ENCODE data around the gene PTPRG.

Gene PTPRG

DNA sequence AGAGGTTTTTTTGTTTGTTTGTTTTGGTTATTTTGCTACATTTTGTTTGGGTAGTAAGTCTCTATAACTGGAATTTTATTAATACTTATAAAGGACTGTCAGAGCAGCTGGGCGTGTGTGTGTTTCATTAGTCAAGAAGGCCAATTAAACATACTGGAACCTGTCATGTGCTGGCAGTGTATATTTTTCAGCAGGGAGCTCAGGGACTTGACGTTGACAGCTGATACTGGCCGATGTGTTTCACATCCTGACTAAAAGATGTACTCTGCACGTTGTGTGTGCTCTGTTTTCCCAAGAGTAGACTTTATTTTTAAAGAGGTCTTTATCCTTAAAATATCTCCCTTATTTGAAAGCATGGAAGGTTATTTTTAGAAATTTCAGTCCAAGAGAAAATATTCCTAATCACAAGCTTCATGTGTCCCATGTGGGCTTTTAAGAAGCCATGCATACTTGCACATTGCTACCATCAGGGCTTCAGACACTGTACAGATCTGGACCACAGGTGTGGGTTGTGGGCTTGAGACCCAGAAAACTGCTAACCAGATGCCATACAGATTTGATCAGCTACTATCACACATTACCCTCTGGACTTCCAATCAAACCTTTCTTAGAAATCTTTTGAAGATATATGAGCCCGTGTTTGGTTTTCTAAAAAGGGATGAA lies 676.0 kb downstream of the PTPRG start:
- no peak overlapping the region for H3K4me3 Mint-ChIP-seq
- no peaks in the 10 kb centered on the region for H3K4me1 Mint-ChIP-seq
- DNase-seq (no peak), ATAC-seq (replicated peaks) (no peak)
- H3K27ac Mint-ChIP-seq, result no peak overlapping the region
- H3K27me3 Mint-ChIP-seq, result peaks cover 4 to 9% of the 10 kb centered on the region in 2 donors
- H3K9me3 Mint-ChIP-seq, result no peaks in the 10 kb centered on the region
- no peaks in the 10 kb centered on the region for H3K36me3 Mint-ChIP-seq

GRCh38 chr3:62238003-62238402 lies 676.6 kb downstream of the PTPRG start:
- Mint-ChIP-seq H3K4me3 (no peak overlapping the region), H3K9me3 (no peaks in the 10 kb centered on the region)

GRCh38 chr3:62238431-62238830 lies 677.1 kb downstream of the PTPRG start:
- no peak overlapping the region for H3K4me3 Mint-ChIP-seq
- no peak overlapping the region for H3K27ac Mint-ChIP-seq
- H3K36me3 Mint-ChIP-seq, result no peaks in the 10 kb centered on the region
- H3K27me3 Mint-ChIP-seq, result peaks cover 4 to 9% of the 10 kb centered on the region in 2 donors
- H3K9me3 Mint-ChIP-seq, result no peaks in the 10 kb centered on the region
- H3K4me1 Mint-ChIP-seq, result no peaks in the 10 kb centered on the region
- ATAC-seq (replicated peaks) (no peak), DNase-seq (no peak)

More at GRCh38 chr3:62238003-62238402, 676.6 kb downstream of the PTPRG start:
- DNase-seq, result no peak
- H3K27ac Mint-ChIP-seq, result no peak overlapping the region
- no peak for ATAC-seq (replicated peaks)
- no peaks in the 10 kb centered on the region for H3K4me1 Mint-ChIP-seq
- peaks cover 4 to 9% of the 10 kb centered on the region in 2 donors for H3K27me3 Mint-ChIP-seq
- H3K36me3 Mint-ChIP-seq, result no peaks in the 10 kb centered on the region

- Mint-ChIP-seq H3K4me3 (no peak overlapping the region), H3K4me1 (no peaks in the 10 kb centered on the region), H3K27ac (no peak overlapping the region), H3K9me3 (no peaks in the 10 kb centered on the region), H3K36me3 (no peaks in the 10 kb centered on the region), H3K27me3 (peaks cover 4 to 20% of the 10 kb centered on the region in 2 donors)
- ATAC-seq (replicated peaks) (no peak), DNase-seq (no peak)
Measured at GRCh38 chr3:62241279-62241678, 679.9 kb downstream of the PTPRG start.

DNA sequence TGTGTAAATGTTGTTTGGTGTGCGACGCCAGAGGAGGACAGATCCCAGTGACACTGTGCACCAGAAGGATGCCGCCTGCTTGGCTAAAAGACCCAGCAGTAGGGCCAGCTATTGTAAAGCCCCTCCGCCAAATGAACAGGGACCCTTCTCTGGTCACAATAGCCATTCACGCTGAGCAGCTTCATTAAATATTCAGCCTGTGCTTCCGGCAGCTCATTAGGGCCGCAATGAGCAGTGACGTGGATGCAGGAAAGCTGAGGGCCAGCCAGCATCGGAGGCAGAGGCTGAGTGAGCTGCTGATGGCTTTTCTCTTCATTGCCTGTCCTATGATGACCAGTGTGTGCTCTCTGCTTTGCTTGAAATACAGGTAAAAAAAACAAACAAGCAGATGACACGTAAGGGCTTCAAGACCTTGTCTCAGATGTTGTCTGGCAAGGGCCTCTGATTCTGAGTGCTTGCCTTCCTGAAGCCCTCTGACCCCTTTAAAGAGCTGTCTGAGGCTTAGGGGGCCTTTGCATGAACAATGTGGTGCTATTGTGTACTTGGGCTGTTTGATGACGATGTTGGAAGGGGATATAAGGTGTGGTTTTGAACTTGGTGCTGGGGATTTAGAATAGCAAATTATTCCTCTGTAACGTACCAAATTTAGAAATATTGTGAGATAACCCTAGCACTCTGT lies 681.6 kb downstream of the PTPRG start:
- no peaks in the 10 kb centered on the region for H3K4me1 Mint-ChIP-seq
- ATAC-seq (replicated peaks) (no peak), DNase-seq (no peak)
- H3K27me3 Mint-ChIP-seq, result peaks cover 4 to 20% of the 10 kb centered on the region in 2 donors
- H3K9me3 Mint-ChIP-seq, result no peaks in the 10 kb centered on the region
- H3K4me3 Mint-ChIP-seq, result no peak overlapping the region
- no peak overlapping the region for H3K27ac Mint-ChIP-seq
- H3K36me3 Mint-ChIP-seq, result no peaks in the 10 kb centered on the region

DNA sequence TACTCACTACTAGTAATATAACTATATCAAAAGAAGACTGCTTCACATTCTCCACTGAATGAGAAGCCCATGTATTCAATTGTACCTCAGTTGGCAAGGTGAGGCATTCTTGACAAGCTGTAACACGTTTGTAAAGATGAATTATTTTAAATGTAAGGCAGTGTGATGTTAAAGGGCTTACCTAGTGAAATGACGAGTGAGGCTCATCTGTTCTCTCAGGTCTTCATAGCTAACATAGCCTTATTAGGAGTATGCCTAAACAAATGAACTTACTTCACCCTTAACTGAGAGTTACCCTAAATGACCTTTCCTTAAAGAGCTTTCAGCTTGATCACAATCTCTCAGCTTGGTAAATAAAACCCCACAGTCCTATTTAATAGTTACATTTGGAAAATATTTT lies 684.7 kb downstream of the PTPRG start:
- no peak overlapping the region for H3K4me3 Mint-ChIP-seq
- no peak overlapping the region for H3K27ac Mint-ChIP-seq
- H3K9me3 Mint-ChIP-seq, result no peaks in the 10 kb centered on the region
- H3K27me3 Mint-ChIP-seq, result peaks cover 0 to 11% of the 10 kb centered on the region in 2 donors
- ATAC-seq (replicated peaks) (no peak), DNase-seq (no peak)
- no peaks in the 10 kb centered on the region for H3K4me1 Mint-ChIP-seq
- no peaks in the 10 kb centered on the region for H3K36me3 Mint-ChIP-seq

- DNase-seq, result no peak
- Mint-ChIP-seq H3K4me1 (no peaks in the 10 kb centered on the region), H3K9me3 (no peaks in the 10 kb centered on the region), H3K27ac (no peak overlapping the region), H3K36me3 (no peaks in the 10 kb centered on the region), H3K27me3 (peaks cover 0 to 11% of the 10 kb centered on the region in 2 donors), H3K4me3 (no peak overlapping the region)
- no peak for ATAC-seq (replicated peaks)
Measured at GRCh38 chr3:62246985-62247384, 685.6 kb downstream of the PTPRG start.

DNA sequence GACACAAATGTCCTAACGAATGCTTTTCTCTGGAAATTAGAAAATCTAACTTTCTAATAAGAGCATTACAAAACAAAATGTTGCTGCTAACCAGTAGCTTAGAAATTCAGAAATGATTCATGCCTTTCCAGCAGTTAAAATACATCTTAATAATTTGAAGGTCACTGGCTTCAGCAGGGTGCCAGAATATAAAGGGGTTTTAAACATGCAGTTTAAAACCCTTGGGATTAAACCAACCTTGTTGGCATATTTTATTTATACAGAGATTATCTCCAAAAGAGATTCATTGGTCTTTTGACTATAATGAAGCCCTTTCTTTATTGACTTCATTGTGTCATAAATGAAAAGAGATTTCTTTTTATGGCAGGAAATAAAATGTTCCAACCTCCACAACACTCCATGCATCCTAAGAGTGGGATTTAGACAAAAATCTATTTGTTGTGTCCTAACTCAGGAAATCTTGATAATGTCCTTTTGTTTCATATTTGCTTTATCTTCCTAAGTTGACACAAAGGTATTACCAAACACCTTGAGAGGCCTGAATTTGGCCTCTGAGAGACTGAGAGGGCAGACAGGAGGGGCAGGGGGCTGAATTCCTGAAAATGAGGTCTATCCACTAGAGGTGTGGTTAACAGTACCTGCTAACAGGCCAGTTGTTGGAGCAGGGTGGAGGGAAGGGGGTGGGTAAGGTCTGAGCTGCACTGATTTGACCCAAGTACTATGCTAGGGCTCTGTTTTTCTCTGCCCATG lies 687.5 kb downstream of the PTPRG start:
- DNase-seq (no peak), ATAC-seq (replicated peaks) (no peak)
- no peaks in the 10 kb centered on the region for H3K4me1 Mint-ChIP-seq
- no peaks in the 10 kb centered on the region for H3K36me3 Mint-ChIP-seq
- no peaks in the 10 kb centered on the region for H3K9me3 Mint-ChIP-seq
- H3K4me3 Mint-ChIP-seq, result no peak overlapping the region
- H3K27ac Mint-ChIP-seq, result no peak overlapping the region
- peaks cover 0 to 11% of the 10 kb centered on the region in 2 donors for H3K27me3 Mint-ChIP-seq

GRCh38 chr3:62249484-62249776 lies 688.1 kb downstream of the PTPRG start:
- Mint-ChIP-seq H3K36me3 (no peaks in the 10 kb centered on the region), H3K27me3 (peaks cover 0 to 11% of the 10 kb centered on the region in 2 donors), H3K27ac (no peak overlapping the region), H3K4me1 (no peaks in the 10 kb centered on the region), H3K4me3 (no peak overlapping the region), H3K9me3 (no peaks in the 10 kb centered on the region)
- DNase-seq (no peak), ATAC-seq (replicated peaks) (no peak)

GRCh38 chr3:62249855-62250543 lies 688.6 kb downstream of the PTPRG start:
- ATAC-seq (replicated peaks) (no peak), DNase-seq (no peak)
- H3K4me1 Mint-ChIP-seq, result no peaks in the 10 kb centered on the region
- H3K27ac Mint-ChIP-seq, result no peak overlapping the region
- no peaks in the 10 kb centered on the region for H3K9me3 Mint-ChIP-seq
- peaks cover 0 to 5% of the 10 kb centered on the region in 2 donors for H3K27me3 Mint-ChIP-seq
- no peaks in the 10 kb centered on the region for H3K36me3 Mint-ChIP-seq
- H3K4me3 Mint-ChIP-seq, result no peak overlapping the region

- ATAC-seq (replicated peaks) (no peak), DNase-seq (no peak)
- Mint-ChIP-seq H3K27ac (no peak overlapping the region), H3K27me3 (no peaks in the 10 kb centered on the region), H3K4me1 (no peaks in the 10 kb centered on the region), H3K36me3 (no peaks in the 10 kb centered on the region), H3K9me3 (no peaks in the 10 kb centered on the region), H3K4me3 (no peak overlapping the region)
Measured at GRCh38 chr3:62252438-62253157, 691.2 kb downstream of the PTPRG start.

DNA sequence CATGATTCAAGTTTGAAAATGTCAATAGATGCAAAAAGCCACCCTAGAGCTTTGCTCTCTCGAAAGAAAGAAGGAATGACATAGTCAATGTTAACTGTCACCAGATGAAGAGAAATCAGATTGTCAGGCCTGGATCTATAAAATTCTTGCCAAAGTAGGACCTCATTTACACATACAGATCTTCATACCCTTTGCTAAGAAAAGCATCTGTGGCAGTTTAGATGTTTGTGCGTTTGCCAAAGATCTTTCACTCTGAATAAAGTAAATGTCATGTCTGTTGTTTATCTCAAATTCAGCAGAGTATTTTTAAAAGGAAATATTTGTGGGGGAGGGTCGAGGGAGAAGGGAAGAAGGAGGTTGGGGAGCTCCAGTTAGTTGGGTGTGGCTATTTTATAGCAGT lies 692.6 kb downstream of the PTPRG start:
- Mint-ChIP-seq H3K4me1 (no peaks in the 10 kb centered on the region), H3K27me3 (no peaks in the 10 kb centered on the region), H3K27ac (no peak overlapping the region), H3K9me3 (no peaks in the 10 kb centered on the region), H3K4me3 (no peak overlapping the region), H3K36me3 (no peaks in the 10 kb centered on the region)
- DNase-seq (no peak), ATAC-seq (replicated peaks) (no peak)

DNA sequence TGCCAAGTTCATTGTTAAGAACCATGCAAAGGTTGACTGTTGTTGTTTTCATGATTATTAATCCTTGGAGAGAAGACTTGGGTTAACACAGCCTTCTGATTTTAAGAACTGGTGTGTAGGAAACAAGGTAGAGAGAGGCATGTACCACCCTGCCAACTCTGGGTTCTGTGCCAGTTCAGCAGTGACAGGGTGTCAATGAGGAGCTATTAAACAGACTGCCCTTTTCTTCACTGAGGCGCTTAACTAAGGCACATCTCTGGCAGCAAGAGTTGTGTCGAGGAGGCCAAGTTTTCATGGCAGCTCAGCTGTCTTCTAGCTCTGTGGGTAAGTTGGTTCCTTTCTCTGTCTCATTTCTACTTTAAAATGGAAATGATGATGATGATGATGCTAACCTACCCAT lies 694.4 kb downstream of the PTPRG start:
- Mint-ChIP-seq H3K9me3 (no peaks in the 10 kb centered on the region), H3K36me3 (no peaks in the 10 kb centered on the region), H3K4me1 (no peaks in the 10 kb centered on the region), H3K4me3 (no peak overlapping the region), H3K27ac (no peak overlapping the region), H3K27me3 (no peaks in the 10 kb centered on the region)
- ATAC-seq (replicated peaks), result no peak
- DNase-seq, result no peak

DNA sequence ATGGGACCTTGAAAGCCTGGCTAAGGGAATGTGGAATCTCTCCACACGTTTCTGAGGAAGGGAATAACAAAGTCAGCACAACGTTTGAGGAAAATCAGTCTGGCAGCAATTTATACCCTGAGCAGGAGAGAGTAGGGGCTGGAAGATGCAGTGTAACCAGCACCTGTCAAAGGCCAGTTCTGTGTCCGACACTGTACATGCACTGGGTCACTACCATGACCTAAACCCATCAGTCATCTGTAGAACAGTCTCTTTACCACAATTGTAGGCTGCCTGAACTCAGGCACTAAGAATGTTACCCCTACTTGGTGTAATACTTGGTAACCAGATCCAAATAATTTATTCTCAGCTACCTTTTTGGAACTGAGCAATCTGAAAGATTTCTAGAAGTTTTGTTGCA lies 698.6 kb downstream of the PTPRG start:
- ATAC-seq (replicated peaks) (no peak), DNase-seq (no peak)
- no peak overlapping the region for H3K27ac Mint-ChIP-seq
- H3K9me3 Mint-ChIP-seq, result no peaks in the 10 kb centered on the region
- no peak overlapping the region for H3K4me3 Mint-ChIP-seq
- no peaks in the 10 kb centered on the region for H3K4me1 Mint-ChIP-seq
- H3K36me3 Mint-ChIP-seq, result no peaks in the 10 kb centered on the region
- H3K27me3 Mint-ChIP-seq, result no peaks in the 10 kb centered on the region
